Inferior parietal cortex (tissue), 1 donor: ENCODE results near the gene TET3.
"Not testable (repeated sequence)": the region's sequence is repeated elsewhere in the genome, so short reads cannot be mapped to it uniquely, and the experiment has no call there.

Experiments used
- DNase-seq: peaks from one replicate; pipeline ENCODE4 v3.0.0-alpha.2; 2016; ENCODE audit errors: extremely low spot score

Gene TET3

DNA sequence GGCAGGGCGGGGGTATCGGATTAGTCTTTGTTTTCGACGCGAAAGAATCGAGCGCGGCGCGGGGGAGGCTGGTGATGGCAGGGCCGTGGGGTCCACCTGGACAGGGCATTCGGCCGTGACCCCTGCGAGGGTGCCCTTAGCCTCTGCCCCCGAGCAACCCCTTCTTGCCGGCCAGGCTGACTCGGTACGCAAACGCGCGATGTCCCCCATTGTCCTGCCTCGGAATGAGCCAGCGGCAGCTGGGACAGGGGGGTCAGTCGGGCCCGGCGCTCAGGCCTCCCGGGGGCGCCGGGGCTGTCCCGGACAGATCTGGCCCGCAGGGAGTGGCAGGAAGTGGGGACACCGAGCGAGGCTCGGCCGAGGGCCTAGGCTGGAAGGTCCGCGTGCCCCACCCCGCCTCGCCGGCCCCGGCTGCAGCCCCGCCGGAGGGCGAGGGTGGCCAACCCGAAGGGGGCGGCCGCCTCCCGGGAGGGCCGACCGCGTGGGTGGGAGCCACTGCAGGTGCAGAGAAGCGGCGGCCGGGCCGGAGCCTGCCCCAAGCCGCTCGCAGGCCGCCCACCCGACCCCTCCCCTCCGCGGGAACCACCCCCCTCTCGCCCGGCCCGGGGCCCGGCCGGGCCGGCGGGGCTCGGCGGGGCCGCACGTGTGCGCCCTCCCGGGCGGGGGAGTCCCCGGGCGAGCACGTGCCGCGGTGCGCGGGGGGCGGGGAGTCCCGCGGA, at the start of gene TET3:
Gene TET3 (plus strand): TSS at position 708 of the 719 bp plus-strand sequence. CDS start 1,494 bp downstream, outside the sequence.
- no peak for DNase-seq

DNA sequence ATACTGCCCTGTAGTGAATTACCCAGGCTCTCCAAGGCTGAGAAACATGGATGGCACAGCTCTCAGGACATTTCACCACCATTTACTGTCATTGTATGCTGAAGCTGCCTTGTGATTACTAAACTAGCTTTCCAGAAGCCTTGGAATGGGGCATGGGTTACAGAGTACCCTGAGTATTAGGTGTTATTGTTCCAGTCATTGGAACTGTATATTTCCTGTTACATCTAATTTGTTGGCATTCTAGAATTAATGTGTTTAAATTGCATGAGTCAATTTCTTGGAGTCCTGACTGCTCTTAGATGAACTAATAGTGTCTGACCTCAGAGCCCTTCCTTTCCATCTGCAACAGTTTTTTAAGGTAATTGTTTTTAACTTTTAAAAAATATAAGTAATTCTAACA, 49.1 kb upstream of the TET3 start:
- DNase-seq, result no peak

DNA sequence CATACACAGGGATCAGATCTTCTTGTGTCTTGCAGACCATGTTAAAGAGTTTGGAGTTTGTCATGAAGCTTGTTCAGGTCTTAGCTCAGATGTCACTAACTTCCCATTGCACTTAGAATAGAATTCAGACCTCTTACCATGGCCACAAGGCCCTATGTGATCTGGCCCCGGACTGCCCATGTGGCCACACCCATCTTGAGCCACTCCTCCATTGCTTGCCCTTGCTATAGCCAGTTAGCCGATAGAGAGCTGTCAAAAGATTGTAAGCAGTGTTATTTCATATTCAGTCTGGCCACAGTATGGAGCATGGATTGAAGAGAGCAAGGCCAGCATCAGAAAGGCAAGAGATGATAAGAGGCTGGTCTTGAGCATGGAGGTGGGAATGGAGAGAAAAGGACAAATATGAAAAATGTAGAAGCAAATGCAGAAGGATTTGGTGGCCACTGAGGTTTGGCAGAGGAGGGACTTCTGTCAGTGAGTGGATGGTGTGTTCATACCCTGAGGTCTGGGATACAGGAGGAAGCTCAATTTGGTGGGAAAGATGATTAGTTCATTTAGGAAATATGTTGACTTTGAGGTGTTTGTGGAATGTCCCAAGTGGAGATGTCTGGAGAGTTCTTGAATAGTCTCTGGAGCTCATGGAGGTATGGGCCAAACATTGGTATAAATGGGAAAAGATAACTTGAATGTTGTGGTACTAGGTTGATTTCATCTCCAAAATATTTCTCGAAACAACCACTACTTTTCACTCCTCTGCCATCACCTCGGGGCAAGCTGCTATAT, 47.4 kb upstream of the TET3 start:
- no peak for DNase-seq

DNA sequence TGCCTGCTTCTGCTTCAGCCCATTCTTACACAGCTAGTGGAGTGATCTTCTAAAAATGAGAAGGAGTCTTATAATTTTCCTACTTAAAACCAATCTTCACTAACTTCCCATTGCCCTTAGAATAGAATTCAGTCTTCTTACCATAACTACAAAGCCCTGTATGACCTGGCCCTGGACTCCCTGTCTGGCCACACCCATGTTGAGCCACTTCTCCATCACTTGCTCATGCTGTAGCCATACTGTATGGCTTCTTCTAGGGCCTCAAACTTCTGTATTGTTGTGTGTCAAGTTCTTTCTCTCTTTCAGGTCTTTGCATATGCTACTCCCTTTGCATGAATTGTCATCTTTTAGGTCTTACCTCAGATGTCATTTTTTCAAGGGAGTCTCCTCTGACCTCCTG, 46.8 kb upstream of the TET3 start:
- no peak for DNase-seq

DNA sequence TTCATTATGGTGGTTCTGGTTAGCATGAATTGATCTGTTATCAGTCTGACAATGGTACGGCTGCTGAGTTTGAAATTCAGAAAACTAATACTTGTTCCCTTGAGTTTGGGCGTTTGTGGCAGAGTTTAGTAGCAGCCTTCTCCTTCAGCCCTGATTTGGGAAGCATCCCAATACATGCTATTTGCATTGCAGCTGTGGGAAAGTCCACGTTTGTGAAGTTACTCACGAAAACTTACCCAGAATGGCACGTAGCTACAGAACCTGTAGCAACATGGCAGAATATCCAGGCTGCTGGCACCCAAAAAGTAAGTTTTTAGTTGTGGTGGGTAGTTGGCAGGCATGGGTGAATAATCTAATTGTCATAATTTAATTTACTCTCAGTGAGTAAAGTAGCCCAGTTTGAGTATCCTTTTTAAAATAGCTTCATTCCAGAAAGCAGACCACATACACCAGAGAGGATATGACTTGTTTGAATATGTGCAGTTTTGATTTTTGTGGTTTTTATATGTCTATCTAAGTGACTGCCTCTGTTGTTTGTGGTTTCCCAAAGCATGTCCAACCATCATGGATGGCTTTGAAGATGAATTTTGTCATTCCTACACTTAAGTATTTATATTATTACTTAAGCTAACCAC, 45.9 kb upstream of the TET3 start:
- DNase-seq, result no peak

DNA sequence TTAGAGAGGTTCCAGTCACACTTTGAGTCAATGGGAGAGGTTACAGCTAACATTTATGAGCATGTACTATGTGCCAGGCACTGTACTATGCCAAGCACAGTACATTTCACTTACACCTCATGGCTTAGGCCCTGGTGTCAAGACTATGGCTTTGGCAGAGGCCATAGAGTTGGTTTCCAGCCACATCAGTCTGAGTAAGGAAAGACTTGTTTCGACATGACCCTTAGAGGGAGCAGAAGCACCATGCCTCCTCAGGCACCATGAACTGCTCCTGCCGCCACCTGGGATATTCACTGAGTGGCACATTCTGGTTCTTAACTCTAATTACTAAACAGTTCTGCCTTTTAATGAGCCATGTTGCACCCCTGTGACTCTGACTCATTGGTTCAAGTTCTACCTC, 45.3 kb upstream of the TET3 start:
- DNase-seq, result no peak

DNA sequence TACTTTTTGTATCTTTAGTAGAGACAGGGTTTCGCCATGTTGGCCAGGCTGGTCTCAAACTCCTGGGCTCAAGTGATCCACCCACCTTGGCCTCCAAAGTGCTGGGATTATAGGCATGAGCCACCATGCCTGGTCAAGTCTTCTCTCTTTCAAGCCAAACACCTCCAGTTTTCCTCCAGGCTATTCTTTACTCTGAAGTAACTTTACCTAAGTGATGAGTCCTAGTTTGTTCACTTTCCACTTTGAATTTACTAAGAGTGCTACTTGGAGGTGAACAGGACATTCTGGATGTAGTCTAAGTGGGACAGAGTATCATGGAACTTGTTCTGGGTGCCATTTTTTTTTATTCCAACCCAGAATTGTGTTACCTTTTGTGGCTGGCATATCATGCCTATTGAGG, 44.6 kb upstream of the TET3 start:
- not testable (repeated sequence) for DNase-seq

DNA sequence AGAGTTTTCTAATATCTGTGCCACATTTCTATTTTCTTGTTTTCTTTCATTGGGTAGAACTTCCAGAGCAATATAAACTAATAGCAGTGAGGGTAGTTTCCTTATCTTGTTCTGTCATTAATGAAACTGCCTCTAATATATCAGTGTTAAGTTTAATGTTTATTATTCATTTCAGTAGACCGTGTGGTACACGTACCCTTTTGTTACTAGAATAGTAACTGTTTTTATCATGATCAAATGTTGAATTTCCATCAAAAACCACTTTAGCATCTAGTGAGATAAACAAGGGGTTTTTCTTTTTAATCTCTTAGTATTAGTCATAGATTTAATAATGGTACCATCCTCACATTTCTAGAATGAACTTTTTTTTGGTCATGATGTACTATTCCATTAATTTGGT, 42.0 kb upstream of the TET3 start:
- DNase-seq, result no peak

DNA sequence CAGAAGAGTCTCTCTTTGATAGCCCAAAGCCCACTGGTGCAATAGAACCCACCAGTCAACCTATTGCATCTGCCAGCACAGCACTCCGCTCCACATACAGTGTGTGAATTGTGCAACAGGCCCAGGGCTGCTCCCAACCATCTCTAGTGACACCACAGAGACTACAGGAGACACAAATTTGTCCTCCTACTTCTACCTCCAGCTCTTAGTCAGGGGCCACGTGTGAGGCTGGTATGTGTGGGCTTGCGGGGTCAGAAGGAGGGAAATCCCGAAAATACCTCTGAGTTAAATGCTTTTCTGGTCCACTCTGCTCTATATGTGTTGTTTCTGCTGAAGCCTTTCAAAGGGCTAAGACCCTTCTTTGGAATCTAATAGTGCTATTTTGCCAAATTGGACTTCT, 40.0 kb upstream of the TET3 start:
- DNase-seq, result no peak

DNA sequence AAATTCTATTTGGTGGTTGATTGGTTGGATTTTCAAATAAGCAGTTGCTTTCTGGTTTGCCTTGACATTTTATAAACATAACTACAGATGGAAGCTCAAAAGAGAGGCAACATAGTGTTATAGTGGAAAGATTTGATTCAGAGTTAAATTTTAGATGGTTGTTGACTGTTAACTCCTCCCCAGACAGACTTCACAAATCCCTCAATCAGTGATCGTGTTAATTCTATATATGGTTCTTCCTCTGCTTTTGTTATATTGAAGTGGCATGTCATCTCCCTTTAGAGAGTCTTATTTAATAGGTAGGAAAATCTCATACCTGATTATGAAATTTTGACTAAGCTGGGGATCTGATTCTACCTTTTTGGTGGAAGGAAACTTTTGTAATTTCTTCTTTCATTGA, 38.5 kb upstream of the TET3 start:
- DNase-seq, result no peak

DNA sequence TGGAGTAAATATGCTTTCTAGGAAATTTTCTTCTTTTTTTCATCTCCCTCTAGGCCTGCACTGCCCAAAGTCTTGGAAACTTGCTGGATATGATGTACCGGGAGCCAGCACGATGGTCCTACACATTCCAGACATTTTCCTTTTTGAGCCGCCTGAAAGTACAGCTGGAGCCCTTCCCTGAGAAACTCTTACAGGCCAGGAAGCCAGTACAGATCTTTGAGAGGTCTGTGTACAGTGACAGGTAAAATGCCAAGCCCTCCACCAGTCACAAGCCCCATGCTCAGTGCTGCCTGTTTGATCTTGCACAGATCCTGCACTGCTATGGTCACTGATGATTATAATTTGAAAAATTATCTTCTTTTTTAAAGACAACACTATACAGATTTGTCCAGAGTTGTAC, 38.0 kb upstream of the TET3 start:
- DNase-seq, result no peak

DNA sequence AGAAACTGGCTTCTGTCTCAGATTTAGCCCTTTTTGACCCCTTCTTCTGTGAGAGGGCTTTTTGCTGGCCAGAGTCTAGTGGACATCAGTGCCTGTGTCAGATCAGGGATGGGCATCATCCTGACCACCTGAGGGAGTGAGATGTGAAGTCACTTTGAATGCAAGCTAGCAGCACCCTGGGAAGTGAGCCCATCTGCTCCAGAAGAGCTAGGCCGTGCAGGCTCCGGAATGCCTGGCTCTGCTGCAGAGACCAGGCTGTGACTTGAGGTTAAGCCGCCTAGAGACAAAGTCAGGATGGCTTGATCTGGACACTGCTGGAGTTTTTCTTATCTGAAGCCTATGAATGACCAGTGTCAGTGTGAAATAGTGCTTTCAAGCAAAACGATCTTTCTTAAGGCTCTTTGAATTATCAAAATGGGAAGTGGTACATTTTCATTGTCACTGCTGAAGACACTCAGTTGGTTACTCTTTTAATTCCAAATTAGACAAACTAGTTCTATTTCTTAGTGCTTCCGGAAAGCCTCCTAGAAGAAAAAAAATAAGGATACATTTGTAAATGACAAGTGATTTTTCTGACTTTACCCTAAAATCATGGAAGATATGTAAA, 37.2 kb upstream of the TET3 start:
- no peak for DNase-seq

DNA sequence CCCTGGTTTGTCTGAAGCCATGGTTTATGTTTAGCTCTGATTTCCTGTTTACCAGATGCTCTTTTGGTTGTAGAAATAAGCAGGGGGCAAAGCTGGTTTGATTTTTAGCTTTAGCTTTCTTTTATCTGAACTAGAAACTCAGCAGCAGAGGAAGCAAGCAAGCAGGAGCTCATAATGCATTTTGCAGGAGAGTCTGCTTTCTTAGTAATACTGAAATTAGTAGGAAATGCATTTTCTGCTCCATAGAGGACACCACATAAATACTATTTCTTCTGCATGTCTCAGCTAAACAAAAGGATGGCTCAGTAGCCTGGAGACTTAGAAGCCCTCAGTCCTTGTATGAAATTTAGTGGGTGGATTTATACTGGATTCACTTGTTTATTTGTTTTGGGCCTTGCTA, 34.9 kb upstream of the TET3 start:
- no peak for DNase-seq

DNA sequence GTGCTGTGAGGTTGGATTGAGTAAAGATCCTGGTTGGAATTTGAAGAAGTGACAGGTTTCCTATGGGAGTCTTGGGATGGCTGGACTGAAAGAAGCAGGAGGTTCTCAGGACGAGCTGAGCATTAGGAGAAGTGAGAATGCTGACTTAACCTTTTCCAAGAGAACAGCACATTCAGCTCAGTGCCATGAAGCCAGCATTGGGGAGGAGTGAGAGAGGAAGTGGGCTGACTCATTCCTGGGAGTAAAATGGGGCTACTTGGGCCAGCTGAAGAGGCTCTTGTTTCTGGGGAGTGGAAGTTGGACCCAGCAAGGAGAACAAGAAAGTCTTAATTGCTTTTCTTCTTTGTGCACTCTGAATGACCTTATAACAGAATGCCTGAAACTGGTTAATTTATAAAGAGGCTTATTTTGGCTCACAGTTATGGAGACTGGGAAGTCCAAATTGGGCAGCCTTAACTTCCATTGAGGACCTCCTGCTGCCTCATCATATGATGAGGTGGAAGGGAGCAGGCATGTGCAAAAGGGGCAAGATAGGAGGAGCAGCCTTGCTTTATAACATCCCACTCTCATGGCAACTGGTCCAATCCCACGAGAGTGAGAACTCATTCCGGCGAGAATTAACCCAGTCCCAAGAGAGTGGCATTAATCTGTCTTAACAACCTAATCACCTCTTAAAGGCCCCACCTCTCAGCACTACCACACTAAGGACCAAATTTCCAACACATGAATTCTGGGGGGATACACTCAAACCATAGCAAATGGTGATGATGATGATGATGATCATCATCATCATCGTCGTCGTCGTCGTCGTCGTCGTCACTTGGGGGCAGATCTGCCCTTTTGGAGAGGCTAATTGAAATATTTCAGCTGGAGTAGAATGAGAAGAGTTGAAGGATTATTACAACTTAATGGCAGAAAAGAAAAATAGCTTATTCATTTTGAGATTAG, 31.9 kb upstream of the TET3 start:
- DNase-seq, result peak; percentile 34

DNA sequence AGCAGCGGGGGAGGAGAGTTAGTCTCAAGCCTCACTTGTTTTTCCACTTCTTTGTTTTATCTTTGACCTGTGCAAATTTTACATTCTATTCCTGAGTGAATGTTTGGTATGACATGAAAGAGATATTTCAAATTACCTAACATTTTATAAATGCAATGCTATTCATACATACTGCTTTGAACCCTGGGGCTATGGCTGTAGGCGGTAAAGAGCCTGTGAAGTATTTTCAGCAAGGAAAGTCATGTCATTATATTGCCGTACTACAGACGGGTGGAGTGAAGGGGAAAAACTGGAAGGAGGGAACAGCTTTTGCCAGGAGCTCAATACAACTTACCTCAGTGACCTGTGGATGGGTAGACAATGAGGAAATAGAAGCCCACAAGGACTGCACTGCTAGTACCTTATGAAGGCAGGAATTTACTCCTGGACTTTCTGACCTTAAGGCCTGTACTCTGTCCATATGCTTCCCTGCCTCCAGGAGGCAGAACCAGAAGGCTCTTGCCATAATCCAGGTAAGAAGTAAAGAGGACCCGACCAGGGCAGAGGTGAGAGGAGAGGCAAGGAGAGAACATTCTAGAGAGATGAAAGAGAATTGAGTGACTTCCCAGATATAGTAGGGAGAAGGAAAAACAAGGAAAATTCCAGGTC, 28.4 kb upstream of the TET3 start:
- DNase-seq, result no peak

DNA sequence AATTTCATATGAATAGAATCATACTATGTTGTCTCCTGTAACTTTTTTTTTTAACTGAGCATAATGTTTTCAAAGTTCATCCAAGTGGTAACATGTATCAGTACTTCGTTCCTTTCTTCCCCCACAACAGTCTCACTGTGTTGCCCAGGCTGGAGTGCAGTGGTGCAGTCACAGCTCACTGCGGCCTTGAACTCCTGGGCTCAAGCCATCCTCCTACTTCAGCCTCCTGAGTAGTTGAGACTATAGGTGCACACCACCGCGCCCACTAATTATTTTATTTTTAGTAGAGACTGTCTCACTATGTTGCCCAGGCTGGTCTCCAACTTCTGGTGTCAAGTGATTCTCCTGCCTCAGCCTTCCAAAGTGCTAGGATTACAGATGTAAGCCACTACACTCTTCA, 23.4 kb upstream of the TET3 start:
- DNase-seq, result no peak

DNA sequence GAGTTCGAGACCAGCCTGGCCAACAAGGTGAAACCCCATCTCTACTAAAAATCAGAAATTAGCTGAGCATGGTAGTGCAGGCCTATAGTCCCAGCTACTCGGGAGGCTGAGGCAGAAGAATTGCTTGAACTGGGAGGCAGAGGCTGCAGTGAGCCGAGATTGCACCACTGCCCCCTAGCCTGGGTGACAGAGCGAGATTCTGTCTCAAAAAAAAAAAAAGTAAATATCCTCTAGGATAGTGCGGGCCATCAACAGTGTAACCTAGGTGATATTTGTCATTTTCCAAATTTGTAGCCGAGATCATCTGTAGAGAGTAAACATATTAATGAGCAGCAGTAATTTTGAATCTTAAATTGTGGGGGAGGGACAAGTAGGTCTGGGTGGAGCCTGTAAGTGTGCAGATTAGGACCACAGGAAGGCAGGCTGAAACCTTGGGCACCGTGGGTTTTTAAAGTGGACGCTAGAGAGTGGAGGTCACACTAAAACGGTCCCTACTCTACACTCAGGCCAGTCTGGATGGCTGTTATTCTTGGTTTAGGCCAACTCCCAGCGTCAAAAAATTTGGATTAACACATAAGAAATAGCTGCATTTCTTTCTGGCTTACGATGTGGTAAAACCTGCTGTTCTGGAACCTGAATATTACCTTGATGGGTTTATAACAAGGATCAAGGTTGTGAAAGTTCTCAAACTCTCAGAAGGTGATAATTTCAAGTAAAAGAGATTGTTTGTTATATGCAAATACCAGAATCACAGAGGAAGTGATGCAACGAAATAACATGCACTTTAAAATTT, 22.7 kb upstream of the TET3 start:
- no peak for DNase-seq

DNA sequence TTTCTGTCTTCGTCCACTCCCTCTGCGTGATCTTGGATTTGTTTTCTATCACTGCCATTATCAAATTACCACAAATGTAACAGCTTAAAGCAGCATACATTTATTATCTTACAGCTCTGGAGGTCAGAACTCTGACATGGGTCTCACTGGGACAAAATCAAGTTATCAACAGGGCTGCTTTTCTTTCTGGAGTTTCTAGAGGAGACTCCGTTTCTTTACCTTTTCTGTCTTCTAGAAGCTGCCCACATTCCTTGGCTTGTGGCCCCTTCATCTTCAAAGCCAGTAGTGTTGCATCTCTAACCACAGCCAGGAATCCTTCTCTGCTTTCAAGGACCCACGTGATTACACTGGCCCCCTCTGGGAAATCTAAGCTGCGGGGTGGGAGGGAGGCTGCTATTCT, 21.9 kb upstream of the TET3 start:
- DNase-seq, result no peak

DNA sequence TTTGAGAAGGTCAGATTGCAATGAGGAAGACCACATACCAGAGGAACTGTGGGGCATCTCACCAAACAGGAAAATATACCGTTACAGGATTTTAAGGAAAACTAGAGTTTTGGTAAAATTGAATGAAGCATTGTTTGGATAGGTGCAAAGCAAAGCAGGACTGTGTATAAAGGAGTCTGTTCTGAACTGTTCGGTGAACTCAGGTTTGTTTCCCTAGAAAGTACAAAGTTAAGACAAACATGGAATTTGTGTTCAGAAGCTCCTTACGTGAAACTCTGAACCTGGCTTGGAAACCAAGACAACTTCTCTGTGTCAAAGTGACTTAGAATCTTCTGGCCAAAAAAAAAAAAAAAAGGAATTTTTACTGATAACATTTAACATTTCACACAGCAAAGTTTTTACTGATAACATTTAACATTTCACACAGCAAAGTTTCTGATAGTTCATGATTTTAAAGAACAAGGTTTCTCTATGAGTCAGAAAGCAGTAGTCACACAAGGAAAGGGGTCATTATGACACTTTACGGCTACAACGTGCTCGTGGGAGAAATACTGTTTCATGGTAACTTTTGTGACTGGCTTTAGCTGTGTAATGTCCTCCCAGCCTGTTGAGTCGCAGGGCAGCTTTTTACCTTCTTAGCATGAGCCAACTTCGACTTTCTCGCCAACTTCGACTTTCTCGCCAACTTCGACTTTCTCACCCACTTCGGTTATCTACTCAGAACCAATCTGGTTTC, 21.2 kb upstream of the TET3 start:
- no peak for DNase-seq
